DND-41 (cell line): ENCODE results near the gene SRRM4.

Experiments used
- ATAC-seq: fragments of 200-7000 bp; cut with Tn5 transposase; 3 replicates; pipeline ENCODE4 v1.9.1; 2021; ENCODE audit warnings: low read depth; ENCODE audit not compliant: insufficient read depth
- DNase-seq: peaks from one replicate; pipeline ENCODE4 v3.0.0-alpha.2; 2020
- H2AFZ ChIP-seq: 2 replicates; pipeline ENCODE4 v1.6.0; 2012; ENCODE audit warnings: low read depth, low read length
- H3K27ac ChIP-seq: 2 replicates; pipeline ENCODE4 v1.5.1; 2012; ENCODE audit warnings: low read length, inconsistent platforms
- H3K27me3 ChIP-seq: fragments of 200-600 bp; sonication (generic); 2 replicates; pipeline ENCODE4 v1.6.0; 2012; ENCODE audit warnings: low read length, mild to moderate bottlenecking, inconsistent platforms; ENCODE audit not compliant: insufficient read depth, poor library complexity
- H3K36me3 ChIP-seq: 2 replicates; pipeline ENCODE4 v1.5.1; 2012; ENCODE audit warnings: low read length, inconsistent platforms; ENCODE audit not compliant: insufficient read depth
- H3K4me1 ChIP-seq: 2 replicates; pipeline ENCODE4 v1.5.1; 2012; ENCODE audit warnings: mild to moderate bottlenecking, low read length; ENCODE audit not compliant: insufficient read depth
- H3K4me2 ChIP-seq: 2 replicates; pipeline ENCODE4 v1.6.0; 2012; ENCODE audit warnings: mild to moderate bottlenecking, moderate library complexity, low read length, inconsistent platforms; ENCODE audit not compliant: insufficient read depth
- H3K4me3 ChIP-seq, 2 experiments: fragments of 200-600 bp in 1 of 2; shearing (Covaris generic) in 1 of 2; 2 replicates each; pipeline ENCODE4 v1.5.1; 2012 to 2016; ENCODE audit warnings: inconsistent platforms in 2 of 2, low read length in 2 of 2, mild to moderate bottlenecking in 2 of 2, low read depth in 1 of 2, moderate library complexity in 1 of 2
- H3K79me2 ChIP-seq: 2 replicates; pipeline ENCODE4 v1.6.0; 2012; ENCODE audit warnings: low read length, inconsistent platforms; ENCODE audit not compliant: insufficient read depth
- H3K9ac ChIP-seq: 2 replicates; pipeline ENCODE4 v1.6.0; 2012; ENCODE audit warnings: low read depth, mild to moderate bottlenecking, inconsistent platforms, low read length, moderate library complexity
- H3K9me3 ChIP-seq: 2 replicates; pipeline ENCODE4 v1.5.1; 2012; ENCODE audit warnings: low read length, moderate library complexity, mild to moderate bottlenecking, inconsistent platforms; ENCODE audit not compliant: insufficient read depth, severe bottlenecking
- H4K20me1 ChIP-seq: 2 replicates; pipeline ENCODE4 v1.6.0; 2012; ENCODE audit warnings: low read length; ENCODE audit not compliant: insufficient read depth
- EZH2 ChIP-seq: IDR thresholded peaks from 3 replicates; pipeline ENCODE4 v1.6.1; 2012; ENCODE audit warnings: borderline replicate concordance, low read depth, mild to moderate bottlenecking, moderate library complexity, low read length, inconsistent platforms; ENCODE audit not compliant: severe bottlenecking
- TF ChIP-seq, protein P1 (sequence below): IDR thresholded peaks from 2 replicates; pipeline ENCODE4 v1.5.1; 2012; ENCODE audit warnings: borderline replicate concordance, low read length, moderate library complexity, mild to moderate bottlenecking; ENCODE audit not compliant: poor library complexity, severe bottlenecking; ENCODE audit errors: extremely low read depth

Gene SRRM4

DNA sequence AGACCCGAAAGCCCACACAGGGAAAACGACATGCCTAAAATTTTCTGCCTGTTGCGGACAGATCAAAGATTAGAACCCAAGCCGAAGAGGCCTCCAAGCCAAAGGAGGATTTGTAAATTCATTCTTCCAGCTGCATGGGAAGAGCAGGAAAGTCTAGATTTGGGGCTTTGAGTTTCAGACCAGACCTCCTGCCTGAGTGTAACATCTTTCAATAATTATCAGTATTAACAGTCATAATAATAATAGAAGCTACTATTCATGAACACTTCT is 195.7 kb downstream of the SRRM4 start:
- DNase-seq (no peak), ATAC-seq (no peak)
- Histone ChIP-seq H4K20me1 (no peaks in the 10 kb centered on the region), H3K36me3 (no peaks in the 10 kb centered on the region), H3K4me3 (no peak overlapping the region), H3K27me3 (no peaks in the 10 kb centered on the region), H3K4me2 (no peak overlapping the region), H3K9ac (no peak overlapping the region), H3K27ac (no peak overlapping the region), H3K4me1 (no peaks in the 10 kb centered on the region), H2AFZ (no peak overlapping the region), H3K9me3 (no peaks in the 10 kb centered on the region), H3K79me2 (no peaks in the 10 kb centered on the region)
- TF ChIP-seq, protein P1, sequence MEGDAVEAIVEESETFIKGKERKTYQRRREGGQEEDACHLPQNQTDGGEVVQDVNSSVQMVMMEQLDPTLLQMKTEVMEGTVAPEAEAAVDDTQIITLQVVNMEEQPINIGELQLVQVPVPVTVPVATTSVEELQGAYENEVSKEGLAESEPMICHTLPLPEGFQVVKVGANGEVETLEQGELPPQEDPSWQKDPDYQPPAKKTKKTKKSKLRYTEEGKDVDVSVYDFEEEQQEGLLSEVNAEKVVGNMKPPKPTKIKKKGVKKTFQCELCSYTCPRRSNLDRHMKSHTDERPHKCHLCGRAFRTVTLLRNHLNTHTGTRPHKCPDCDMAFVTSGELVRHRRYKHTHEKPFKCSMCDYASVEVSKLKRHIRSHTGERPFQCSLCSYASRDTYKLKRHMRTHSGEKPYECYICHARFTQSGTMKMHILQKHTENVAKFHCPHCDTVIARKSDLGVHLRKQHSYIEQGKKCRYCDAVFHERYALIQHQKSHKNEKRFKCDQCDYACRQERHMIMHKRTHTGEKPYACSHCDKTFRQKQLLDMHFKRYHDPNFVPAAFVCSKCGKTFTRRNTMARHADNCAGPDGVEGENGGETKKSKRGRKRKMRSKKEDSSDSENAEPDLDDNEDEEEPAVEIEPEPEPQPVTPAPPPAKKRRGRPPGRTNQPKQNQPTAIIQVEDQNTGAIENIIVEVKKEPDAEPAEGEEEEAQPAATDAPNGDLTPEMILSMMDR = no peak
- no peak for TF ChIP-seq EZH2

DNA sequence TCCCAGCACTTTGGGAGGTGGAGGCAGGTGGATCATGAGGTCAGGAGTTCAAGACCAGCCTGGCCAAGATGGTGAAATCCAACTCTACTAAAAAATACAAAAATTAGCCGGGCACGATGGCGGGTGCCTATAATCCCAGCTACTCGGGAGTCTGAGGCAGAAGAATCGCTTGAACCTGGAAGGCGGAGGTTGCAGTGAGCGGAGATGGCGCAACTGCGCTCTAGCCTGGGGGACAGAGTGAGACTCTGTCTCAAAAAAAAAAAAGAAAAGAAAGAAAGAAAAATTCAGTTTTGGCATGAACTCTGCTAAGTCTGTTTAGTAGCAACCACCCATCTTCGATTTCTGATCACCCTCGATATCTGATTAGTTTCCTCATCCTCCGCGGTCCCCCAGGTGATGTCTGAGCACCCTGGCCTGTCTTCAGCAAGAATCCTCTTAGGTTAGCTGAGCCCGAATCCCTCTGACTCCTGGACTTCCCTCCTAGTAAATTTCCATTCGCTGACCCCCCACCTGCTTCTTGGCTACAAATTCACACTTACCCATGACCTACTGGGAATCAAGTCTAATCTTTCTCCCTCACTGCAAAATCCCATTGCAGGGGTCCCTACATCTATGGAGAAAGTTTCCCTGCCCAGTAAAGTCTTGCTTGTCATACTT is 196.5 kb downstream of the SRRM4 start:
- H2AFZ ChIP-seq = no peak overlapping the region
- H3K4me3 ChIP-seq = no peak overlapping the region

DNA sequence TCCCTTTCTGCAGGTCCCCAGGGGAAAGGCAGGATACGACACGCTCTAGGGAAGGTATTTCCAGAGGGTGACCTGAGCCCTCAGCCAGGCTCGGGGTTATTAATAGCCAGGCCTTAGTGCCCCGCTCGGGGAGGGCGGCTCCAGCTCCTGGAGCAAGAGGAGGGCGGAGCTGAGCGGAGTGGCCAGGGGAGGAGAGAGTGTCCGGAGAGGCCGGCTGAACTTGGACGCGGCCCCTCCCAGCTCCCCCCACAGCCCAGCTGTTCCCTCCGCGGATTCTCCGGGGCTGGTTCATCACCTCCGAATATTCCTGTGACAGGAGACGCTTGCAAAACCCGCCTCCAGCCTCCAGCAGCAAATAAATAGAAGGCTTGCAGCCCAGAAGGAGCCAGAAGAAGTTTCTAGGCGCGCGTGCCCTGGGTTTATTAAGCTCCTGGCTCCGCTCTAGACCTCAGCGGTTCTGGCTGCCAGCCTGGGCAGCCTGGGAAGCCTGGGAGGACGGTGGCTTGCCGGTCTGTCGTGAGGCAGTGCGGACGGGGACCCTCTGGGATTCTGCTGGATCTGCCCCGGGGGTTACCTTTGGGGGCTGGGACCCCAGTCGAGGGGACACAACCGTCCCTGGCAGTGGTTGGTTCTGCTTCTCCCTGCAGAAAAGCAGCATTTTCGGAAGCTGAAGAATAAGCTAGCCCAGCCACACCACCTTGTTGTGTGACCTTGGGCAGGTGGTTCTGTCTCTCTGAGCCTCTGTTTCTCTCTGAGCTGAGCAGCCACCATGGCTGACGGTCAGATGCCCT is 197.4 kb downstream of the SRRM4 start, which contains the start of gene HSPB8:
Gene HSPB8, plus strand, starts transcription at position 388 of the 791 bp plus-strand sequence. Its CDS starts 382 bp downstream, at position 770.
- no peak within 1 kb of the TSS for H3K4me2 ChIP-seq

More for the DNA sequence above, 196.5 kb downstream of the SRRM4 start:
- no peak for ATAC-seq
- no peak overlapping the region for H3K27ac ChIP-seq
- no peaks in the 10 kb centered on the region for H3K4me1 ChIP-seq
- TF ChIP-seq EZH2 = no peak
- TF ChIP-seq, protein P1 = no peak
- no peaks in the 10 kb centered on the region for H4K20me1 ChIP-seq
- H3K79me2 ChIP-seq = no peaks in the 10 kb centered on the region
- H3K9ac ChIP-seq = no peak overlapping the region
- no peak for DNase-seq
- H3K4me2 ChIP-seq = no peak overlapping the region
- no peaks in the 10 kb centered on the region for H3K27me3 ChIP-seq
- H3K36me3 ChIP-seq = no peaks in the 10 kb centered on the region
- H3K9me3 ChIP-seq = no peaks in the 10 kb centered on the region

More for the DNA sequence above, 197.4 kb downstream of the SRRM4 start, which contains the start of gene HSPB8:
- Histone ChIP-seq H3K36me3 (no peaks in the 10 kb centered on the region), H3K9me3 (no peaks in the 10 kb centered on the region), H2AFZ (no peak within 1 kb of the TSS), H4K20me1 (no peaks in the 10 kb centered on the region), H3K27ac (no peak within 1 kb of the TSS), H3K27me3 (no peaks in the 10 kb centered on the region), H3K79me2 (no peaks in the 10 kb centered on the region), H3K4me1 (no peaks in the 10 kb centered on the region), H3K9ac (no peak within 1 kb of the TSS), H3K4me3 (no peak within 1 kb of the TSS)
- DNase-seq (no peak), ATAC-seq (no peak)
- no peak for TF ChIP-seq EZH2
- TF ChIP-seq, protein P1 = no peak
